Mesendoderm (in vitro differentiated cells): ENCODE data around the gene ADAMTS20.

Experiments used
- DNase-seq: peaks from one replicate; pipeline ENCODE4 v3.0.0; 2013
- H2AK5ac ChIP-seq: 2 replicates; pipeline ENCODE4 v1.6.1; 2013; ENCODE audit warnings: low read length, inconsistent platforms
- H2BK120ac ChIP-seq: 2 replicates; pipeline ENCODE4 v1.6.1; 2013; ENCODE audit warnings: low read depth, mild to moderate bottlenecking, low read length, moderate library complexity, mixed read lengths
- H2BK15ac ChIP-seq: replicated peaks from 2 replicates; pipeline ENCODE4 v1.6.1; 2013; ENCODE audit warnings: low read depth, mild to moderate bottlenecking, moderate library complexity
- H2BK5ac ChIP-seq: 2 replicates; pipeline ENCODE4 v1.6.1; 2013; ENCODE audit warnings: low read length, inconsistent platforms
- H3K18ac ChIP-seq: 2 replicates; pipeline ENCODE4 v1.6.1; 2013; ENCODE audit warnings: mild to moderate bottlenecking, low read length, mixed read lengths
- H3K23ac ChIP-seq: one replicate; pipeline ENCODE4 v1.6.1; 2013; ENCODE audit warnings: low read length
- H3K27ac ChIP-seq: 2 replicates; pipeline ENCODE4 v1.5.1; 2013; ENCODE audit warnings: low read depth, mild to moderate bottlenecking, inconsistent platforms, low read length, moderate library complexity
- H3K27me3 ChIP-seq: 2 replicates; pipeline ENCODE4 v1.6.1; 2013; ENCODE audit warnings: low read length, control low read depth, mild to moderate bottlenecking, inconsistent platforms; ENCODE audit not compliant: insufficient read depth, poor library complexity
- H3K36me3 ChIP-seq: 2 replicates; pipeline ENCODE4 v1.6.1; 2013; ENCODE audit warnings: low read length, inconsistent platforms; ENCODE audit not compliant: control insufficient read depth, insufficient read depth
- H3K4ac ChIP-seq: one replicate; pipeline ENCODE4 v1.6.1; 2013; ENCODE audit warnings: low read depth, mild to moderate bottlenecking, low read length, moderate library complexity
- H3K4me1 ChIP-seq: 2 replicates; pipeline ENCODE4 v1.6.1; 2013; ENCODE audit warnings: low read depth, low read length, inconsistent platforms; ENCODE audit not compliant: control insufficient read depth
- H3K4me2 ChIP-seq: 2 replicates; pipeline ENCODE4 v1.6.1; 2013; ENCODE audit warnings: low read length
- H3K4me3 ChIP-seq: 2 replicates; pipeline ENCODE4 v1.5.1; 2013; ENCODE audit warnings: mild to moderate bottlenecking, low read length
- H3K56ac ChIP-seq: one replicate; pipeline ENCODE4 v1.6.1; 2013; ENCODE audit warnings: low read length
- H3K79me1 ChIP-seq: 2 replicates; pipeline ENCODE4 v1.6.1; 2013; ENCODE audit warnings: low read length, inconsistent platforms
- H3K79me2 ChIP-seq: 2 replicates; pipeline ENCODE4 v1.6.1; 2013; ENCODE audit warnings: mild to moderate bottlenecking, low read length; ENCODE audit not compliant: control insufficient read depth, insufficient read depth
- H3K9ac ChIP-seq: 2 replicates; pipeline ENCODE4 v1.6.1; 2013; ENCODE audit warnings: low read length, inconsistent platforms
- H4K5ac ChIP-seq: one replicate; pipeline ENCODE4 v1.6.1; 2013; ENCODE audit warnings: low read length
- H4K8ac ChIP-seq: one replicate; pipeline ENCODE4 v1.6.1; 2013; ENCODE audit warnings: low read depth, mild to moderate bottlenecking, control low read depth, low read length, moderate library complexity
- WGBS: extraction: QIAGEN DNeasy Blood & Tissue Kit; methylation state at CpG from one replicate; pipeline ENCODE4 v1.1.7; 2013; ENCODE audit warnings: low lambda C conversion rate, missing lambda C conversion rate; ENCODE audit not compliant: insufficient coverage; ENCODE audit errors: extremely low coverage; 5-methylcytosine and 5-hydroxymethylcytosine counted together

ADAMTS20 gene

DNA sequence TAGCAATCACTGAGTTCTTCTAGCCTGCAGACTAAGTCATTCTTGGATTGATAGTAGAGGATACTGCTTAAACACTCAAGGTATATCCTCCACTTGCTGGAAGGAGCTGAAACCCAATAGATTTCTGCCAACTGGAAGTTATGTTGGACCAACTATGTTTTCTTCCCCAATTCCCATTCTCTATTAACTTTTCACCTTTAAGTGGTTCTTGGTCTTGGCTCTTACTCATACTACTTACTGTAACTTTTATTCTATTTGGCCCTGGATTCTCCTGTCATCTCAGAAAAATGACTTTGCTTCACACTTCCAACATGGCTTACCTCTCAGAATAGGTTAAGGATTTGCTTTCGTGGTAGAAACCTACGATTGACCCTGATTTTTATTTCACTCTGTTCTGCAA is 244.9 kb downstream of the ADAMTS20 start:
- Histone ChIP-seq H3K4me1 (no peaks in the 10 kb centered on the region), H3K18ac (no peak overlapping the region), H3K36me3 (no peaks in the 10 kb centered on the region), H3K4ac (no peak overlapping the region), H3K9ac (no peak overlapping the region), H3K27ac (no peak overlapping the region), H4K8ac (no peak overlapping the region), H3K4me3 (no peak overlapping the region), H3K79me1 (no peaks in the 10 kb centered on the region), H3K27me3 (no peaks in the 10 kb centered on the region), H4K5ac (no peak overlapping the region), H2AK5ac (no peak overlapping the region), H2BK120ac (no peak overlapping the region), H2BK15ac (no peak overlapping the region), H3K79me2 (no peaks in the 10 kb centered on the region), H2BK5ac (no peak overlapping the region), H3K56ac (no peak overlapping the region), H3K23ac (no peak overlapping the region), H3K4me2 (no peak overlapping the region)
- no CpG with 5 or more reads among the region's 2 CpGs for WGBS
- no peak for DNase-seq

DNA sequence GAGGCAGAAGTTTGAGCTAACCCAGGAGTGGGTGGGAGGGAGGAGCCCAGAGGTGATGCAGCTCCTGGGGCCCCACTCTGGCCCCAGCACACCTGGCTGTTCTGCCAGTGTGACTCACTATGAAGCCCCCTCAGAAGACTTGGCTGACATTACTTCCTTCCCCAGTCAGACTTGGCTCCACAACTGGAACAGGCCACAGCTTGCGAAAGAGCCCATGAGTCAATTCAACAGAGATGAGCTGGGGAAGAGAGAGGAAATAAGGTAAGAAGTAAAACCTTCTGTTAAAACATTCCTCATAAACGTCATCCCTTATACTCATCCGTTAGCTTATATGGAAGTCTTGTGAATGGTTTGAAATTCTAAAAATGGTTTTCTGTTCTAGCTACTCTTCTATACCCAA is 245.9 kb downstream of the ADAMTS20 start:
- no peak overlapping the region for H3K4ac ChIP-seq
- no peak overlapping the region for H2BK15ac ChIP-seq
- no peak overlapping the region for H3K4me3 ChIP-seq
- no peak overlapping the region for H2BK5ac ChIP-seq
- H4K8ac ChIP-seq, result no peak overlapping the region
- no peak overlapping the region for H3K9ac ChIP-seq
- H3K4me1 ChIP-seq, result no peaks in the 10 kb centered on the region
- H3K18ac ChIP-seq, result no peak overlapping the region
- no peak overlapping the region for H3K23ac ChIP-seq
- no peak overlapping the region for H3K4me2 ChIP-seq
- no peak for DNase-seq
- no peaks in the 10 kb centered on the region for H3K79me2 ChIP-seq
- H3K27me3 ChIP-seq, result no peaks in the 10 kb centered on the region
- H3K56ac ChIP-seq, result no peak overlapping the region
- no peak overlapping the region for H4K5ac ChIP-seq
- no peak overlapping the region for H2BK120ac ChIP-seq
- H3K27ac ChIP-seq, result no peak overlapping the region
- WGBS, result no CpG with 5 or more reads among the region's 3 CpGs
- no peaks in the 10 kb centered on the region for H3K79me1 ChIP-seq
- no peak overlapping the region for H2AK5ac ChIP-seq
- H3K36me3 ChIP-seq, result no peaks in the 10 kb centered on the region

DNA sequence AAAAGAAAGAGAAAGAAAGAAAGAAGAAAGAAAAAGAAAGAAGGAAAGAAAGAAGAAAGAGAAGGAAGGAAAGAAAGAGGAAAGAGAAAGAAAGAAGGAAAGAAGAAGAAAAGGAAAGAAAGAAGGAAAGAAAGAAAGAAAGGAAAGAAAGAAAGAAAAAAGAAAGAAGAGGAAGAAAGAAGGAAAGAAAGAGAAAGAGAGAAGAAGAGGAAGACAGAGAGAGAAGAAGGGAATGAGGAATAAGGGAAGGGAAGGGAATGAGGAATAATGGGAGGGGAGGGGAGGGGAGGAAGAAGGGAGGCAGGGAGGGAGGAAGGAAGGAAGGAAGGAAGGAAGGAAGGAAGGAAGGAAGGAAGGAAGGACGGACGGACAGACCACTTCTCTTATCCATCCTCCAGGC is 246.9 kb downstream of the ADAMTS20 start:
- no peak overlapping the region for H2BK120ac ChIP-seq
- no peak for DNase-seq
- H3K27ac ChIP-seq, result no peak overlapping the region
- no CpG with 5 or more reads among the region's 2 CpGs for WGBS
- H3K4me3 ChIP-seq, result no peak overlapping the region
- no peak overlapping the region for H2BK5ac ChIP-seq
- no peaks in the 10 kb centered on the region for H3K4me1 ChIP-seq
- H3K4me2 ChIP-seq, result no peak overlapping the region
- H3K18ac ChIP-seq, result no peak overlapping the region
- no peak overlapping the region for H4K8ac ChIP-seq
- H3K23ac ChIP-seq, result no peak overlapping the region
- no peak overlapping the region for H2BK15ac ChIP-seq
- H4K5ac ChIP-seq, result no peak overlapping the region
- H3K56ac ChIP-seq, result no peak overlapping the region
- no peak overlapping the region for H2AK5ac ChIP-seq
- H3K36me3 ChIP-seq, result no peaks in the 10 kb centered on the region
- H3K79me2 ChIP-seq, result no peaks in the 10 kb centered on the region
- no peaks in the 10 kb centered on the region for H3K79me1 ChIP-seq
- no peaks in the 10 kb centered on the region for H3K27me3 ChIP-seq
- H3K4ac ChIP-seq, result no peak overlapping the region
- no peak overlapping the region for H3K9ac ChIP-seq
